ENCODE data around the gene PATZ1. TPM values are rescaled to one million over a fixed set of nuclear protein-coding genes. Genes with fewer than 3 reads are reported as not detected.

Gene PATZ1
- total RNA-seq, 1 experiment from 2014 or later, result 60.5 TPM

DNA sequence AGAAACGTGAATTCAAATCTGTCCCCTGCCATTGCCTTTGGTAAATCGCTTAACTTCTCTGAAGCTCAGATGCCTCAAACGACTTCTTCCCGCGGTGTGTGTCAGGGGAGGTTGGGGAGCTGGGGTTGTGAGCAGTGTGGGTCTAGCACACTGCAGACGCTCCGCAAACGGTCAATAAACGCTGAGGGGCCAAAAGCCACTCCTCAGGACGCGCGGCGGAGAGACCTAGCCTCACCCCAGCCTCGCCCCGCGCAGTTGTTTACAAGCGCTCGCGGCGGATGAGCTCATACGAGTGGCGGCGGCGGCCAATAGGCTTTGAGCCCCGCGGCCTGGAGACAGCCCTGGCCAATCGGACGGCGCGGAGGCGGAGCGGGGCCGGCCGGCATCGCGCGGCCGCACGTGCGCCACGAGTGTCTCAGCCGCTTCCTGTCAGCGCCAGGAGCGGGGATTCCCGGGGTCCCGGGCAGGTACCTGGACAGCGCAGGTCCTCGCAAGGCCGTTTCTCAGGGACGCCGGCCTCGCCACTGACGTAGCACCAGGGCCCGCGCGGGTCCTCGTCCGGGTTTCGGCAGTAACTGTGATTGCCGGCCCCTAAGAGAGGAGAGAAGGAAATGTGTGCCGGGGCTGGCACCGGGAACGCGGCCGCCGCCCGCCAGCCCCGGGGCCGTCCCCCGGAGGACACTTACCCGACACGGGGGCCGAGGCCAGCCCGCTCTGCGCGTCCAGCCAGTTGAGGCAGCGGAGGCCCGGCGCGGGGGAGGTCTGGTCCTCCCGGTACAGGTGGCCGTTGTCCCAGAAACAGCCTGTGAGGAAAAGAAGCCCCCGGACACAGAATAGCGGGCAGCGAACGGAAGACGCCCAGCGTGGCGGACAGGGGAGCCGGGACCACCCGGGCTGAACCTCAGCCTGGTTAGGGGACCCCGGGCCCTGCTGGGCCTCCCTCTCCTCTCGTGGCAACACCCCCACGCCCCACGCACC lies 55.4 kb downstream of the PATZ1 start (continued):
- peak; percentile 80 for TF ChIP-seq SP1 (CRISPR knock-in tag; conservative IDR thresholded peaks at IDR 0.05)
- no peak for TF ChIP-seq SOX15 (CRISPR knock-in tag; IDR thresholded peaks at IDR 0.05)
- TF ChIP-seq PRRX2 (CRISPR knock-in tag; IDR thresholded peaks at IDR 0.05), result no peak
- no peak for TF ChIP-seq RORB (CRISPR knock-in tag; IDR thresholded peaks at IDR 0.05)
- TF ChIP-seq, protein P1, sequence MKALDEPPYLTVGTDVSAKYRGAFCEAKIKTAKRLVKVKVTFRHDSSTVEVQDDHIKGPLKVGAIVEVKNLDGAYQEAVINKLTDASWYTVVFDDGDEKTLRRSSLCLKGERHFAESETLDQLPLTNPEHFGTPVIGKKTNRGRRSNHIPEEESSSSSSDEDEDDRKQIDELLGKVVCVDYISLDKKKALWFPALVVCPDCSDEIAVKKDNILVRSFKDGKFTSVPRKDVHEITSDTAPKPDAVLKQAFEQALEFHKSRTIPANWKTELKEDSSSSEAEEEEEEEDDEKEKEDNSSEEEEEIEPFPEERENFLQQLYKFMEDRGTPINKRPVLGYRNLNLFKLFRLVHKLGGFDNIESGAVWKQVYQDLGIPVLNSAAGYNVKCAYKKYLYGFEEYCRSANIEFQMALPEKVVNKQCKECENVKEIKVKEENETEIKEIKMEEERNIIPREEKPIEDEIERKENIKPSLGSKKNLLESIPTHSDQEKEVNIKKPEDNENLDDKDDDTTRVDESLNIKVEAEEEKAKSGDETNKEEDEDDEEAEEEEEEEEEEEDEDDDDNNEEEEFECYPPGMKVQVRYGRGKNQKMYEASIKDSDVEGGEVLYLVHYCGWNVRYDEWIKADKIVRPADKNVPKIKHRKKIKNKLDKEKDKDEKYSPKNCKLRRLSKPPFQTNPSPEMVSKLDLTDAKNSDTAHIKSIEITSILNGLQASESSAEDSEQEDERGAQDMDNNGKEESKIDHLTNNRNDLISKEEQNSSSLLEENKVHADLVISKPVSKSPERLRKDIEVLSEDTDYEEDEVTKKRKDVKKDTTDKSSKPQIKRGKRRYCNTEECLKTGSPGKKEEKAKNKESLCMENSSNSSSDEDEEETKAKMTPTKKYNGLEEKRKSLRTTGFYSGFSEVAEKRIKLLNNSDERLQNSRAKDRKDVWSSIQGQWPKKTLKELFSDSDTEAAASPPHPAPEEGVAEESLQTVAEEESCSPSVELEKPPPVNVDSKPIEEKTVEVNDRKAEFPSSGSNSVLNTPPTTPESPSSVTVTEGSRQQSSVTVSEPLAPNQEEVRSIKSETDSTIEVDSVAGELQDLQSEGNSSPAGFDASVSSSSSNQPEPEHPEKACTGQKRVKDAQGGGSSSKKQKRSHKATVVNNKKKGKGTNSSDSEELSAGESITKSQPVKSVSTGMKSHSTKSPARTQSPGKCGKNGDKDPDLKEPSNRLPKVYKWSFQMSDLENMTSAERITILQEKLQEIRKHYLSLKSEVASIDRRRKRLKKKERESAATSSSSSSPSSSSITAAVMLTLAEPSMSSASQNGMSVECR (CRISPR knock-in tag; IDR thresholded peaks at IDR 0.05; ENCODE audit: borderline replicate concordance), result peak; percentile 96
- peak; percentile 80; the same call in 1 of the 2 replicates for TF ChIP-seq KAT7 (CRISPR knock-in tag; IDR thresholded peaks at IDR 0.05; ENCODE audit: borderline replicate concordance)
- TF ChIP-seq, protein P2, sequence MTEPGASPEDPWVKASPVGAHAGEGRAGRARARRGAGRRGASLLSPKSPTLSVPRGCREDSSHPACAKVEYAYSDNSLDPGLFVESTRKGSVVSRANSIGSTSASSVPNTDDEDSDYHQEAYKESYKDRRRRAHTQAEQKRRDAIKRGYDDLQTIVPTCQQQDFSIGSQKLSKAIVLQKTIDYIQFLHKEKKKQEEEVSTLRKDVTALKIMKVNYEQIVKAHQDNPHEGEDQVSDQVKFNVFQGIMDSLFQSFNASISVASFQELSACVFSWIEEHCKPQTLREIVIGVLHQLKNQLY (CRISPR knock-in tag; IDR thresholded peaks at IDR 0.05), result no peak
- TF ChIP-seq, protein P3, sequence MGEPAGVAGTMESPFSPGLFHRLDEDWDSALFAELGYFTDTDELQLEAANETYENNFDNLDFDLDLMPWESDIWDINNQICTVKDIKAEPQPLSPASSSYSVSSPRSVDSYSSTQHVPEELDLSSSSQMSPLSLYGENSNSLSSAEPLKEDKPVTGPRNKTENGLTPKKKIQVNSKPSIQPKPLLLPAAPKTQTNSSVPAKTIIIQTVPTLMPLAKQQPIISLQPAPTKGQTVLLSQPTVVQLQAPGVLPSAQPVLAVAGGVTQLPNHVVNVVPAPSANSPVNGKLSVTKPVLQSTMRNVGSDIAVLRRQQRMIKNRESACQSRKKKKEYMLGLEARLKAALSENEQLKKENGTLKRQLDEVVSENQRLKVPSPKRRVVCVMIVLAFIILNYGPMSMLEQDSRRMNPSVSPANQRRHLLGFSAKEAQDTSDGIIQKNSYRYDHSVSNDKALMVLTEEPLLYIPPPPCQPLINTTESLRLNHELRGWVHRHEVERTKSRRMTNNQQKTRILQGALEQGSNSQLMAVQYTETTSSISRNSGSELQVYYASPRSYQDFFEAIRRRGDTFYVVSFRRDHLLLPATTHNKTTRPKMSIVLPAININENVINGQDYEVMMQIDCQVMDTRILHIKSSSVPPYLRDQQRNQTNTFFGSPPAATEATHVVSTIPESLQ (CRISPR knock-in tag; IDR thresholded peaks at IDR 0.05), result no peak
- TF ChIP-seq, protein P4, sequence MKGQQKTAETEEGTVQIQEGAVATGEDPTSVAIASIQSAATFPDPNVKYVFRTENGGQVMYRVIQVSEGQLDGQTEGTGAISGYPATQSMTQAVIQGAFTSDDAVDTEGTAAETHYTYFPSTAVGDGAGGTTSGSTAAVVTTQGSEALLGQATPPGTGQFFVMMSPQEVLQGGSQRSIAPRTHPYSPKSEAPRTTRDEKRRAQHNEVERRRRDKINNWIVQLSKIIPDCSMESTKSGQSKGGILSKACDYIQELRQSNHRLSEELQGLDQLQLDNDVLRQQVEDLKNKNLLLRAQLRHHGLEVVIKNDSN (CRISPR knock-in tag; IDR thresholded peaks at IDR 0.05), result peak; percentile 80
- peak; percentile 39; the same call in 1 of the 2 replicates for TF ChIP-seq NR2C2 (CRISPR knock-in tag; IDR thresholded peaks at IDR 0.05)
- no peak for TF ChIP-seq ZNF121 (CRISPR knock-in tag; IDR thresholded peaks at IDR 0.05)
- TF ChIP-seq, protein P5, sequence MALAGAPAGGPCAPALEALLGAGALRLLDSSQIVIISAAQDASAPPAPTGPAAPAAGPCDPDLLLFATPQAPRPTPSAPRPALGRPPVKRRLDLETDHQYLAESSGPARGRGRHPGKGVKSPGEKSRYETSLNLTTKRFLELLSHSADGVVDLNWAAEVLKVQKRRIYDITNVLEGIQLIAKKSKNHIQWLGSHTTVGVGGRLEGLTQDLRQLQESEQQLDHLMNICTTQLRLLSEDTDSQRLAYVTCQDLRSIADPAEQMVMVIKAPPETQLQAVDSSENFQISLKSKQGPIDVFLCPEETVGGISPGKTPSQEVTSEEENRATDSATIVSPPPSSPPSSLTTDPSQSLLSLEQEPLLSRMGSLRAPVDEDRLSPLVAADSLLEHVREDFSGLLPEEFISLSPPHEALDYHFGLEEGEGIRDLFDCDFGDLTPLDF (CRISPR knock-in tag; IDR thresholded peaks at IDR 0.05), result peak; percentile 77; the same call in 1 of the 2 replicates
- TF ChIP-seq SMAD4 (CRISPR knock-in tag; IDR thresholded peaks at IDR 0.05), result peak; percentile 87
- TF ChIP-seq, protein P6, sequence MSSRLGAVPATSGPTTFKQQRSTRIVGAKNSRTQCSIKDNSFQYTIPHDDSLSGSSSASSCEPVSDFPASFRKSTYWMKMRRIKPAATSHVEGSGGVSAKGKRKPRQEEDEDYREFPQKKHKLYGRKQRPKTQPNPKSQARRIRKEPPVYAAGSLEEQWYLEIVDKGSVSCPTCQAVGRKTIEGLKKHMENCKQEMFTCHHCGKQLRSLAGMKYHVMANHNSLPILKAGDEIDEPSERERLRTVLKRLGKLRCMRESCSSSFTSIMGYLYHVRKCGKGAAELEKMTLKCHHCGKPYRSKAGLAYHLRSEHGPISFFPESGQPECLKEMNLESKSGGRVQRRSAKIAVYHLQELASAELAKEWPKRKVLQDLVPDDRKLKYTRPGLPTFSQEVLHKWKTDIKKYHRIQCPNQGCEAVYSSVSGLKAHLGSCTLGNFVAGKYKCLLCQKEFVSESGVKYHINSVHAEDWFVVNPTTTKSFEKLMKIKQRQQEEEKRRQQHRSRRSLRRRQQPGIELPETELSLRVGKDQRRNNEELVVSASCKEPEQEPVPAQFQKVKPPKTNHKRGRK (CRISPR knock-in tag; IDR thresholded peaks at IDR 0.05; ENCODE audit: borderline replicate concordance), result no peak
- TF ChIP-seq, protein P7, sequence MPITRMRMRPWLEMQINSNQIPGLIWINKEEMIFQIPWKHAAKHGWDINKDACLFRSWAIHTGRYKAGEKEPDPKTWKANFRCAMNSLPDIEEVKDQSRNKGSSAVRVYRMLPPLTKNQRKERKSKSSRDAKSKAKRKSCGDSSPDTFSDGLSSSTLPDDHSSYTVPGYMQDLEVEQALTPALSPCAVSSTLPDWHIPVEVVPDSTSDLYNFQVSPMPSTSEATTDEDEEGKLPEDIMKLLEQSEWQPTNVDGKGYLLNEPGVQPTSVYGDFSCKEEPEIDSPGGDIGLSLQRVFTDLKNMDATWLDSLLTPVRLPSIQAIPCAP (CRISPR knock-in tag; IDR thresholded peaks at IDR 0.05), result peak; percentile 89; the same call in 1 of the 2 replicates
- TF ChIP-seq CBFB (CRISPR knock-in tag; IDR thresholded peaks at IDR 0.05; ENCODE audit: low read depth), result no peak
- TF ChIP-seq HMGA2 (CRISPR knock-in tag; IDR thresholded peaks at IDR 0.05), result no peak
- peak; percentile 85; the same call in 1 of the 2 replicates for TF ChIP-seq ZNF232 (CRISPR knock-in tag; IDR thresholded peaks at IDR 0.05)
- TF ChIP-seq TEAD1 (CRISPR knock-in tag; IDR thresholded peaks at IDR 0.05), result peak; percentile 97
- TF ChIP-seq ZNF138 (CRISPR knock-in tag; conservative IDR thresholded peaks at IDR 0.05), result no peak; the same call in 1 of the 2 replicates
- TF ChIP-seq GTF2I (CRISPR knock-in tag; conservative IDR thresholded peaks at IDR 0.05), result no peak
- peak; percentile 88 for TF ChIP-seq NFYB (CRISPR knock-in tag; conservative IDR thresholded peaks at IDR 0.05; ENCODE audit: low read depth)
- TF ChIP-seq, protein P8, sequence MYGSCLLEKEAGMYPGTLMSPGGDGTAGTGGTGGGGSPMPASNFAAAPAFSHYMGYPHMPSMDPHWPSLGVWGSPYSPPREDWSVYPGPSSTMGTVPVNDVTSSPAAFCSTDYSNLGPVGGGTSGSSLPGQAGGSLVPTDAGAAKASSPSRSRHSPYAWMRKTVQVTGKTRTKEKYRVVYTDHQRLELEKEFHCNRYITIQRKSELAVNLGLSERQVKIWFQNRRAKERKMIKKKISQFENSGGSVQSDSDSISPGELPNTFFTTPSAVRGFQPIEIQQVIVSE (CRISPR knock-in tag; IDR thresholded peaks at IDR 0.05; ENCODE audit: borderline replicate concordance), result no peak
- TF ChIP-seq EMX1 (CRISPR knock-in tag; IDR thresholded peaks at IDR 0.05), result no peak
- TF ChIP-seq TEAD4 (CRISPR knock-in tag; IDR thresholded peaks at IDR 0.05), result no peak; the same call in 1 of the 2 replicates

All from WTC11 (cell line).